ENCODE measurements around the gene DMRTC2.

- TF ChIP-seq POLR2AphosphoS5 (IDR thresholded peaks at IDR 0.05) (no peak), CTCF (IDR thresholded peaks at IDR 0.05) (no peak)
Measured at GRCh38 chr19:41801792-41802211, 43.0 kb upstream of the DMRTC2 start.
